Measurements from ENCODE around the gene ACOXL. TPM values are rescaled to one million over a fixed set of nuclear protein-coding genes. Genes with fewer than 3 reads are reported as not detected.

ACOXL gene
- total and polyA plus RNA-seq, 2 donors (not counting 3 experiments of a cell fraction or from before 2014, with no cell fraction given), result not detected

GRCh38 chr2:110843959-110844510 is 111.7 kb downstream of the ACOXL start:
- DNase-seq (ENCODE audit: low read depth, low spot score), result no peak
- CTCF ChIA-PET, result no interaction called here
- dilution Hi-C loops (cut with MboI; ENCODE audit: extremely low pct_ligation_motif_present, low sequenced_read_pairs) (no loop called here), intact Hi-C loops (cut with micrococcal nuclease) (no loop called here)
- Histone ChIP-seq H3K9ac (replicated peaks; ENCODE audit: extremely low read depth, insufficient read depth, low read length) (no peak overlapping the region), H3K9me3 (replicated peaks; ENCODE audit: control insufficient read depth, insufficient read depth, low read length) (no peaks in the 10 kb centered on the region), H2AFZ (ENCODE audit: low read depth, low read length) (no peak overlapping the region), H3K36me3 (ENCODE audit: control insufficient read depth in 2 of 2, extremely low read depth in 1 of 2, insufficient read depth in 2 of 2, low read length in 2 of 2) (no peaks in the 10 kb centered on the region), H3K9me1 (replicated peaks; ENCODE audit: control insufficient read depth, extremely low read depth, insufficient read depth, low read length) (no peaks in the 10 kb centered on the region), H3K4me3 (replicated peaks in 1 of 3; ENCODE audit: insufficient read depth in 1 of 3, low read depth in 1 of 3, low read length in 3 of 3) (no peak overlapping the region), H3K27ac (ENCODE audit: insufficient read depth, low read depth, low read length) (no peak overlapping the region), H3K27me3 (ENCODE audit: control insufficient read depth in 2 of 2, insufficient read depth in 2 of 2, low read length in 2 of 2) (peaks cover 9 to 17% of the 10 kb centered on the region in 2 experiments), H3K4me2 (ENCODE audit: insufficient read depth, low read length) (no peak overlapping the region), H3K4me1 (ENCODE audit: control insufficient read depth, extremely low read depth, insufficient read depth, low read length) (no peaks in the 10 kb centered on the region), H4K20me1 (replicated peaks; ENCODE audit: control insufficient read depth, extremely low read depth, insufficient read depth, low read length) (no peaks in the 10 kb centered on the region), H3K79me2 (ENCODE audit: control insufficient read depth, insufficient read depth, low read length) (no peaks in the 10 kb centered on the region)
- no peak for FAIRE-seq
- no TSS peak for BruUV-seq (replicated peaks)
- TF ChIP-seq EZH2 (IDR thresholded peaks at IDR 0.05; ENCODE audit: borderline replicate concordance, low read depth, low read length, severe bottlenecking) (no peak), FOS (IDR thresholded peaks at IDR 0.05; ENCODE audit: borderline replicate concordance, insufficient read depth, low read length) (no peak), JUN (IDR thresholded peaks at IDR 0.05; ENCODE audit: borderline replicate concordance, insufficient read depth, insufficient read length, low read depth) (no peak), MYC (IDR thresholded peaks at IDR 0.05; ENCODE audit: low read depth, low read length) (no peak), POLR2A (IDR thresholded peaks at IDR 0.05; ENCODE audit: low read depth, low read length) (no peak), MAX (IDR thresholded peaks at IDR 0.05; ENCODE audit: insufficient read depth, insufficient read length) (no peak), POLR2AphosphoS5 (IDR thresholded peaks at IDR 0.05; ENCODE audit: insufficient read depth, low read depth, low read length) (no peak)
- TF ChIP-seq, protein P1, sequence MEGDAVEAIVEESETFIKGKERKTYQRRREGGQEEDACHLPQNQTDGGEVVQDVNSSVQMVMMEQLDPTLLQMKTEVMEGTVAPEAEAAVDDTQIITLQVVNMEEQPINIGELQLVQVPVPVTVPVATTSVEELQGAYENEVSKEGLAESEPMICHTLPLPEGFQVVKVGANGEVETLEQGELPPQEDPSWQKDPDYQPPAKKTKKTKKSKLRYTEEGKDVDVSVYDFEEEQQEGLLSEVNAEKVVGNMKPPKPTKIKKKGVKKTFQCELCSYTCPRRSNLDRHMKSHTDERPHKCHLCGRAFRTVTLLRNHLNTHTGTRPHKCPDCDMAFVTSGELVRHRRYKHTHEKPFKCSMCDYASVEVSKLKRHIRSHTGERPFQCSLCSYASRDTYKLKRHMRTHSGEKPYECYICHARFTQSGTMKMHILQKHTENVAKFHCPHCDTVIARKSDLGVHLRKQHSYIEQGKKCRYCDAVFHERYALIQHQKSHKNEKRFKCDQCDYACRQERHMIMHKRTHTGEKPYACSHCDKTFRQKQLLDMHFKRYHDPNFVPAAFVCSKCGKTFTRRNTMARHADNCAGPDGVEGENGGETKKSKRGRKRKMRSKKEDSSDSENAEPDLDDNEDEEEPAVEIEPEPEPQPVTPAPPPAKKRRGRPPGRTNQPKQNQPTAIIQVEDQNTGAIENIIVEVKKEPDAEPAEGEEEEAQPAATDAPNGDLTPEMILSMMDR (IDR thresholded peaks at IDR 0.05; ENCODE audit: extremely low read depth in 1 of 2, insufficient read depth in 1 of 2, low read depth in 1 of 2, low read length in 2 of 2), result no peak
- POLR2A ChIA-PET, result no interaction called here
